CD4-positive, alpha-beta T cell treated with Interleukin-12 subunit alpha and Interleukin-12 subunit beta, for 1 hour (primary cell): ENCODE results near the gene KCNQ2.

ENCODE experiments used
- DNase-seq: peaks from one replicate; pipeline ENCODE4 v3.0.0-alpha.2; 2020

Gene KCNQ2

GRCh38 chr20:63501818-63502670, 29.6 kb upstream of the KCNQ2 start:
- no peak for DNase-seq

- DNase-seq: no peak
These were observed 28.7 kb upstream of the KCNQ2 start for GRCh38 chr20:63500902-63501817.

- DNase-seq: no peak
These were observed 27.9 kb upstream of the KCNQ2 start for GRCh38 chr20:63500151-63500901.

GRCh38 chr20:63499338-63499969, 27.0 kb upstream of the KCNQ2 start:
- DNase-seq: no peak

- DNase-seq: peak; percentile 67
These were observed 26.5 kb upstream of the KCNQ2 start, which contains the start of gene EEF1A2 for GRCh38 chr20:63498960-63499337. Gene EEF1A2, minus strand, starts transcription at chr20:63499083. Its CDS starts 1,320 bp downstream, at chr20:63497763.

- no peak for DNase-seq
These were observed 25.8 kb upstream of the KCNQ2 start for GRCh38 chr20:63497946-63498935.

- DNase-seq: no peak
These were observed 24.9 kb upstream of the KCNQ2 start for GRCh38 chr20:63497138-63497945.

- no peak for DNase-seq
These were observed 24.2 kb upstream of the KCNQ2 start for GRCh38 chr20:63496596-63497120.

GRCh38 chr20:63495741-63496595, 23.5 kb upstream of the KCNQ2 start:
- peak; percentile 78 for DNase-seq

GRCh38 chr20:63495167-63495720, 22.8 kb upstream of the KCNQ2 start:
- DNase-seq: no peak

GRCh38 chr20:63494420-63495166, 22.1 kb upstream of the KCNQ2 start:
- no peak for DNase-seq

- no peak for DNase-seq
These were observed 21.6 kb upstream of the KCNQ2 start for GRCh38 chr20:63494084-63494419.

GRCh38 chr20:63493563-63494020, 21.1 kb upstream of the KCNQ2 start:
- DNase-seq: no peak

- no peak for DNase-seq
These were observed 20.5 kb upstream of the KCNQ2 start for GRCh38 chr20:63492982-63493381.

GRCh38 chr20:63492518-63492917, 20.1 kb upstream of the KCNQ2 start:
- DNase-seq: no peak

- no peak for DNase-seq
These were observed 19.3 kb upstream of the KCNQ2 start for GRCh38 chr20:63491635-63492230.

- DNase-seq: no peak
These were observed 18.6 kb upstream of the KCNQ2 start for GRCh38 chr20:63491078-63491477.

GRCh38 chr20:63490416-63490815, 18.0 kb upstream of the KCNQ2 start:
- no peak for DNase-seq
